Spleen (tissue), 11 donors: Measurements from ENCODE around the gene ZFPL1. TPM values are rescaled to one million over a fixed set of nuclear protein-coding genes. Genes with fewer than 3 reads are reported as not detected.

Experiments used
- DNase-seq: peaks from one replicate; pipeline ENCODE4 v3.0.0-alpha.2; 2020
- H3K27ac ChIP-seq, 8 donors: fragments of 200-600 bp; sonication (generic) in 7 of 8; 1 replicate in 4 of 8; 2 replicates in 4 of 8; pipeline versions ENCODE4 v1.5.0 to v1.8.0; 2016 to 2021; ENCODE audit warnings: inconsistent platforms in 4 of 8, mild to moderate bottlenecking in 4 of 8, moderate library complexity in 1 of 8
- H3K27me3 ChIP-seq, 7 donors: fragments of 200-600 bp; sonication (generic) in 6 of 7; replicated peaks in 1 of 7; 1 replicate in 4 of 7; 2 replicates in 3 of 7; pipeline versions ENCODE4 v1.5.0 to v1.8.0; 2016 to 2021; ENCODE audit warnings: inconsistent platforms in 3 of 7, mild to moderate bottlenecking in 1 of 7
- H3K36me3 ChIP-seq, 6 donors: fragments of 200-600 bp; sonication (generic) in 5 of 6; 1 replicate in 4 of 6; 2 replicates in 2 of 6; pipeline versions ENCODE4 v1.5.0 to v1.8.0; 2016 to 2021; ENCODE audit warnings: inconsistent platforms in 2 of 6
- H3K4me1 ChIP-seq, 6 donors: fragments of 200-600 bp; sonication (generic) in 5 of 6; 1 replicate in 3 of 6; 2 replicates in 3 of 6; pipeline versions ENCODE4 v1.5.0 to v1.8.0; 2016 to 2021; ENCODE audit warnings: inconsistent platforms in 3 of 6
- H3K4me3 ChIP-seq, 8 donors: fragments of 200-600 bp; sonication (generic) in 7 of 8; 1 replicate in 4 of 8; 2 replicates in 4 of 8; pipeline versions ENCODE4 v1.5.0 to v1.8.0; 2016 to 2021; ENCODE audit warnings: inconsistent platforms in 4 of 8, mild to moderate bottlenecking in 4 of 8, moderate library complexity in 2 of 8
- H3K9me3 ChIP-seq, 8 donors: fragments of 200-600 bp; sonication (generic) in 7 of 8; 1 replicate in 4 of 8; 2 replicates in 4 of 8; pipeline versions ENCODE4 v1.5.0 to v1.8.0; 2016 to 2021; ENCODE audit warnings: inconsistent platforms in 4 of 8
- POLR2A ChIP-seq, 3 donors: fragments of 450-650 bp; IDR thresholded peaks; one replicate each; pipeline ENCODE4 v1.5.1; 2017; ENCODE audit warnings: antibody characterized with exemption in 3 of 3, mild to moderate bottlenecking in 1 of 3
- POLR2AphosphoS5 ChIP-seq, 3 donors: sonication (generic); formaldehyde crosslinking; IDR thresholded peaks; one replicate each; pipeline ENCODE4 v1.5.1; 2017; ENCODE audit warnings: antibody characterized with exemption in 3 of 3
- WGBS, 5 donors: extraction: QIAGEN DNeasy Blood & Tissue Kit in 3 of 5; methylation state at CpG; one replicate each; pipeline versions ENCODE4 v1.1.5 to v1.1.7; 2013 to 2018; 5-methylcytosine and 5-hydroxymethylcytosine counted together
- intact Hi-C: fragments of 100-400 bp; cut with DNase I; formaldehyde crosslinking; loops from one replicate; pipeline ENCODE4 v1.15.0; 2023; ENCODE audit warnings: low total_unique reads
- polyA plus RNA-seq, 3 donors: library from polyadenylated mRNA; stranded (reverse); fragments of 200-250 nt; gene quantifications; one replicate each; pipeline ENCODE4 v1.2.1, GENCODE V29; 2013
- total RNA-seq, 7 donors: library from RNA; depleted of rRNA in 3 of 7; stranded (reverse); fragments of >200 nt in 3 of 7; fragmentation: NEBNext Ultra II Directional in 4 of 7; extraction: Animal tissue kit (Norgen Biotek cat#: 25700) in 4 of 7; gene quantifications; one replicate each; pipeline versions ENCODE4 v1.1.0 to v1.2.1, GENCODE V29; 2016 to 2021
- TF ChIP-seq, protein P1 (sequence below), 11 experiments: fragments of 200-600 bp in 7 of 11; fragments of 450-650 bp in 4 of 11; sonication (generic) in 4 of 11; IDR thresholded peaks in 8 of 11; conservative IDR thresholded peaks in 3 of 11; 1 replicate in 7 of 11; 2 replicates in 4 of 11; pipeline versions ENCODE4 v1.4.0 to v1.8.0; 2016 to 2021; ENCODE audit warnings: antibody characterized with exemption in 11 of 11, inconsistent platforms in 4 of 11, mild to moderate bottlenecking in 1 of 11
- donor health status: healthy with polysubstance abuse.
- donor health status: DM: no; HTN: no; CAD: no; lungs with moderate emphysema.
- donor health status: DM: no; HTN: no; CAD: no.
- donor health status: Bipolar disorder and iron deficiency.
- donor health status: healthy.
- donor health status: DM: no; HTN: no; CAD: no.
- donor health status: DM: yes; HTN: yes; CAD: no.

ZFPL1 gene
- total and polyA plus RNA-seq, 10 donors = 23.5 to 52.0 (median 29.9) TPM

- TF ChIP-seq POLR2A (IDR thresholded peaks at IDR 0.05) (no peak), POLR2AphosphoS5 (IDR thresholded peaks at IDR 0.05) (peak in 2 of 3 donors; percentile 32 to 52)
- TF ChIP-seq, protein P1, sequence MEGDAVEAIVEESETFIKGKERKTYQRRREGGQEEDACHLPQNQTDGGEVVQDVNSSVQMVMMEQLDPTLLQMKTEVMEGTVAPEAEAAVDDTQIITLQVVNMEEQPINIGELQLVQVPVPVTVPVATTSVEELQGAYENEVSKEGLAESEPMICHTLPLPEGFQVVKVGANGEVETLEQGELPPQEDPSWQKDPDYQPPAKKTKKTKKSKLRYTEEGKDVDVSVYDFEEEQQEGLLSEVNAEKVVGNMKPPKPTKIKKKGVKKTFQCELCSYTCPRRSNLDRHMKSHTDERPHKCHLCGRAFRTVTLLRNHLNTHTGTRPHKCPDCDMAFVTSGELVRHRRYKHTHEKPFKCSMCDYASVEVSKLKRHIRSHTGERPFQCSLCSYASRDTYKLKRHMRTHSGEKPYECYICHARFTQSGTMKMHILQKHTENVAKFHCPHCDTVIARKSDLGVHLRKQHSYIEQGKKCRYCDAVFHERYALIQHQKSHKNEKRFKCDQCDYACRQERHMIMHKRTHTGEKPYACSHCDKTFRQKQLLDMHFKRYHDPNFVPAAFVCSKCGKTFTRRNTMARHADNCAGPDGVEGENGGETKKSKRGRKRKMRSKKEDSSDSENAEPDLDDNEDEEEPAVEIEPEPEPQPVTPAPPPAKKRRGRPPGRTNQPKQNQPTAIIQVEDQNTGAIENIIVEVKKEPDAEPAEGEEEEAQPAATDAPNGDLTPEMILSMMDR (IDR thresholded peaks at IDR 0.05 in 8 of 11, conservative IDR thresholded peaks at IDR 0.05 in 3 of 11) = no peak
- Histone ChIP-seq H3K27me3 (no peaks in the 10 kb centered on the region), H3K9me3 (no peaks in the 10 kb centered on the region), H3K4me1 (peaks cover 22 to 80% (median 41%) of the 10 kb centered on the region in 6 donors), H3K4me3 (no peak overlapping the region), H3K27ac (no peak overlapping the region), H3K36me3 (peaks cover 14 to 79% (median 75%) of the 10 kb centered on the region in 6 donors)
- intact Hi-C loops = no loop called here
- no peak for DNase-seq
- WGBS, 5 donors = 76 to 92% (median 82%) methylated on average over 2 to 6 of the region's 6 CpGs
These were observed 42.7 kb downstream of the ZFPL1 start for GRCh38 chr11:65126624-65127274.

GRCh38 chr11:65127473-65128181 is 43.6 kb downstream of the ZFPL1 start:
- DNase-seq = no peak
- TF ChIP-seq, protein P1 (IDR thresholded peaks at IDR 0.05 in 8 of 11, conservative IDR thresholded peaks at IDR 0.05 in 3 of 11) = no peak
- TF ChIP-seq POLR2AphosphoS5 (IDR thresholded peaks at IDR 0.05) = peak; percentile 51 to 62 (median 53)
- WGBS, 5 donors = 83 to 94% (median 87%) methylated on average over 12 of the region's 12 CpGs

DNA sequence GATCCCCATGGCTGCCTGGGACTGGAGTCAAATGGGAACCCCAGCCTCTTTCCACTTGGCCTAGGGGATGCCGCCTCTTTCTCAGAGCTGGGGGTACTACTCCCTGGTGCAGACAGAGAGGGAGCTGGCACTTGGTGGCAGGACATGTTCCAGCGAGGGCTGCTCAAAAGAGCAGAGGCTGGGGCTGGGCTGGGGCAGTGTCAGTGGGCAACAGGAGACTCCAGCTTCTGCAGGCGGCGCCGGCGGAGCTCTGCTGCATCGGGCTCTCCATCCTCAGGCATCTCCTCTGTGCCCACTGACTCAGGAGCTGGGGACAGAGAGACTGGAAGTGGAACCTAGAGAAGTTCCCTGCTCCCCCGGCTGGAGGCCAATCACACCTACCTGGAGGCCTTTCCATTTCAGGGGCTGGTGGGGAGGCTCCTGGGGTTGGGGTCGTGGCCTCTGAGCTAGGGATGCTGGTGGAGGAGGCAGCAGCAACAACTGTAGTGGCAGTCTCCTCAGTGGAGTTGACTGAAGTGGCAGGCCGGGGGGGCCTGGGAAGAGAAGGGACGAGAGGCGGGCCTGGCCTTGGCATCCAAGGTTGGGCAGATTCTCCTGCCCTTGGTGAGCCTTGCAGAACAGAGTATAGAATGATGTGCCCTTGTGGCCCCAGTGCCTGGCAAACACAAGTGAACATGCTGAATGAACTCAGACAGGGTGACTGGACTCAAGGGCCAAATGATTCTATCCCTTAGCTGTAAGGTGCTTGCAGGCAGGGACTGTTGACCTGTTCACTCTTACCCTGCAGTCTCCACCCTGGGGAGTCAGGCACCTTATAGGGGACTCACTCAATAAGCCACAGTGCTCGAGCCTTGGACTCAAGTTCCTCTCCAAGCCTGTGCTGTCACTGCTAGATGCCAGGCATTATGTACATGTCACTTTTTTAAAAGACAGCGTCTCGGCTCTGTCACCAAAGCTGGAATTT is 44.4 kb downstream of the ZFPL1 start:
- Histone ChIP-seq H3K27ac (peak overlapping the region in 1 of 8 donors; percentile 38), H3K9me3 (no peaks in the 10 kb centered on the region), H3K27me3 (no peaks in the 10 kb centered on the region), H3K4me3 (no peak overlapping the region), H3K36me3 (peaks cover 14 to 92% (median 86%) of the 10 kb centered on the region in 6 donors), H3K4me1 (peaks cover 30 to 85% (median 46%) of the 10 kb centered on the region in 6 donors)
- 84 to 92% (median 87%) methylated on average over 13 to 15 of the region's 15 CpGs for WGBS, 5 donors
- DNase-seq = peak; percentile 67
- intact Hi-C loops = no loop called here
- TF ChIP-seq POLR2AphosphoS5 (IDR thresholded peaks at IDR 0.05) (peak; percentile 24 to 59 (median 30)), POLR2A (IDR thresholded peaks at IDR 0.05) (no peak)
- TF ChIP-seq, protein P1 (IDR thresholded peaks at IDR 0.05 in 8 of 11, conservative IDR thresholded peaks at IDR 0.05 in 3 of 11) = no peak

More at GRCh38 chr11:65127473-65128181, 43.6 kb downstream of the ZFPL1 start:
- H3K27me3 ChIP-seq = no peaks in the 10 kb centered on the region
- peak overlapping the region in 1 of 8 donors; percentile 38 for H3K27ac ChIP-seq
- intact Hi-C loops = no loop called here
- H3K36me3 ChIP-seq = peaks cover 14 to 88% (median 84%) of the 10 kb centered on the region in 6 donors
- peaks cover 27 to 85% (median 46%) of the 10 kb centered on the region in 6 donors for H3K4me1 ChIP-seq
- H3K9me3 ChIP-seq = no peaks in the 10 kb centered on the region
- H3K4me3 ChIP-seq = no peak overlapping the region
